Prostate gland (tissue), 2 donors: ENCODE results near the gene BEST3.

Experiments used
- POLR2A ChIP-seq: fragments of 450-650 bp; IDR thresholded peaks from one replicate; pipeline ENCODE4 v1.6.1; 2016; ENCODE audit warnings: antibody characterized with exemption, mild to moderate bottlenecking
- TF ChIP-seq, protein P1 (sequence below), 4 experiments: fragments of 200-600 bp in 2 of 4; fragments of 450-650 bp in 2 of 4; sonication (generic) in 2 of 4; IDR thresholded peaks; 1 replicate in 3 of 4; 2 replicates in 1 of 4; pipeline ENCODE4 v1.5.1; 2016 to 2019; ENCODE audit warnings: antibody characterized with exemption in 4 of 4, mild to moderate bottlenecking in 2 of 4, moderate library complexity in 2 of 4

DNA sequence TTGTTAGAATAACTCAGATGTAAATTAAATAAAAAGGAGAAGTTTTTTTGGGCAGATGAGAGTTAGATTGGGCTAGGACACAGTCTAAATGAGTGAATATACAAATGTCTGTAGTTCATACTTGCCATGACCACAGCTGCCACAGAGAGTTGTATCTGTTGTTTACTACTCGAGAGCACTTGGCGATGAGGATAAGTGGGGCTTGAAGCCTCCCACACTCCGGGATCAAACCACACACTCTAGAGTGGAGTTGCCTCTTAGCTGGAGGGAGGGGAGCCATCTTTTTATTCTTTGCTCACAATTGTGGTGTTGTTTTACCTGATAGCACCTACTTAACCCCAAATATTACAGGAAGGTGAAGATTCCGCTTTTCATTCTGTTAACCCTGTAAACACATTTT lies 27.5 kb downstream of the BEST3 start:
- TF ChIP-seq, protein P1, sequence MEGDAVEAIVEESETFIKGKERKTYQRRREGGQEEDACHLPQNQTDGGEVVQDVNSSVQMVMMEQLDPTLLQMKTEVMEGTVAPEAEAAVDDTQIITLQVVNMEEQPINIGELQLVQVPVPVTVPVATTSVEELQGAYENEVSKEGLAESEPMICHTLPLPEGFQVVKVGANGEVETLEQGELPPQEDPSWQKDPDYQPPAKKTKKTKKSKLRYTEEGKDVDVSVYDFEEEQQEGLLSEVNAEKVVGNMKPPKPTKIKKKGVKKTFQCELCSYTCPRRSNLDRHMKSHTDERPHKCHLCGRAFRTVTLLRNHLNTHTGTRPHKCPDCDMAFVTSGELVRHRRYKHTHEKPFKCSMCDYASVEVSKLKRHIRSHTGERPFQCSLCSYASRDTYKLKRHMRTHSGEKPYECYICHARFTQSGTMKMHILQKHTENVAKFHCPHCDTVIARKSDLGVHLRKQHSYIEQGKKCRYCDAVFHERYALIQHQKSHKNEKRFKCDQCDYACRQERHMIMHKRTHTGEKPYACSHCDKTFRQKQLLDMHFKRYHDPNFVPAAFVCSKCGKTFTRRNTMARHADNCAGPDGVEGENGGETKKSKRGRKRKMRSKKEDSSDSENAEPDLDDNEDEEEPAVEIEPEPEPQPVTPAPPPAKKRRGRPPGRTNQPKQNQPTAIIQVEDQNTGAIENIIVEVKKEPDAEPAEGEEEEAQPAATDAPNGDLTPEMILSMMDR (IDR thresholded peaks at IDR 0.05), result no peak
- no peak for TF ChIP-seq POLR2A
